H9 (cell line): ENCODE measurements around the gene SFI1. TPM values are rescaled to one million over a fixed set of nuclear protein-coding genes. Genes with fewer than 3 reads are reported as not detected.
A peak's percentile ranks its signal among the peaks of the same experiment; 100 is the strongest.

Source experiments
- DNase-seq: peaks from one replicate; pipeline ENCODE4 v3.0.0-alpha.2; 2017
- H2AFZ ChIP-seq: one replicate; pipeline ENCODE4 v1.6.1; 2013; ENCODE audit warnings: mild to moderate bottlenecking, low read length, control low read depth, moderate library complexity
- H2AK5ac ChIP-seq: 2 replicates; pipeline ENCODE4 v1.6.1; 2013; ENCODE audit warnings: low read length, control low read depth, mixed read lengths; ENCODE audit not compliant: insufficient read length
- H2BK120ac ChIP-seq: one replicate; pipeline ENCODE4 v1.6.1; 2013; ENCODE audit warnings: low read depth, mild to moderate bottlenecking, low read length, control low read depth, inconsistent platforms; ENCODE audit not compliant: poor library complexity, severe bottlenecking
- H2BK12ac ChIP-seq: 2 replicates; pipeline ENCODE4 v1.6.1; 2013; ENCODE audit warnings: low read length, control low read depth, mixed read lengths, low read depth; ENCODE audit not compliant: insufficient read length
- H2BK15ac ChIP-seq: 2 replicates; pipeline ENCODE4 v1.6.1; 2013; ENCODE audit warnings: low read depth, low read length, control low read depth
- H2BK20ac ChIP-seq: one replicate; pipeline ENCODE4 v1.6.1; 2013; ENCODE audit warnings: low read depth, mild to moderate bottlenecking, low read length, control low read depth, inconsistent platforms; ENCODE audit not compliant: poor library complexity, severe bottlenecking
- H2BK5ac ChIP-seq: 2 replicates; pipeline ENCODE4 v1.6.1; 2013; ENCODE audit warnings: low read length, control low read depth, mixed read lengths; ENCODE audit not compliant: insufficient read length
- H3K14ac ChIP-seq: 2 replicates; pipeline ENCODE4 v1.6.1; 2013; ENCODE audit warnings: low read length, control low read depth; ENCODE audit not compliant: insufficient read depth
- H3K18ac ChIP-seq: 2 replicates; pipeline ENCODE4 v1.6.1; 2013; ENCODE audit warnings: low read depth, mild to moderate bottlenecking, mixed read lengths, low read length, control low read depth; ENCODE audit not compliant: insufficient read length
- H3K23ac ChIP-seq: 2 replicates; pipeline ENCODE4 v1.6.1; 2013; ENCODE audit warnings: low read length, control low read depth, mixed read lengths, low read depth; ENCODE audit not compliant: insufficient read length
- H3K23me2 ChIP-seq: 2 replicates; pipeline ENCODE4 v1.6.1; 2013; ENCODE audit warnings: low read depth, mild to moderate bottlenecking, mixed read lengths, low read length, control low read depth; ENCODE audit not compliant: insufficient read length, poor library complexity, severe bottlenecking
- H3K27ac ChIP-seq: 2 replicates; pipeline ENCODE4 v1.5.1; 2013; ENCODE audit warnings: low read length, control low read depth, mixed read lengths, low read depth; ENCODE audit not compliant: insufficient read length
- H3K27me3 ChIP-seq: 2 replicates; pipeline ENCODE4 v1.6.1; 2013; ENCODE audit warnings: low read length, control low read depth, inconsistent platforms; ENCODE audit not compliant: insufficient read depth
- H3K4ac ChIP-seq: 2 replicates; pipeline ENCODE4 v1.6.1; 2013; ENCODE audit warnings: low read depth, mild to moderate bottlenecking, control low read depth, inconsistent platforms, low read length, moderate library complexity
- H3K4me1 ChIP-seq: 2 replicates; pipeline ENCODE4 v1.6.1; 2013; ENCODE audit warnings: low read length, control low read depth, inconsistent platforms; ENCODE audit not compliant: insufficient read depth
- H3K4me2 ChIP-seq: 2 replicates; pipeline ENCODE4 v1.6.1; 2013; ENCODE audit warnings: low read length, control low read depth, mixed read lengths; ENCODE audit not compliant: insufficient read length, insufficient read depth
- H3K56ac ChIP-seq: 2 replicates; pipeline ENCODE4 v1.6.1; 2013; ENCODE audit warnings: low read depth, mild to moderate bottlenecking, mixed read lengths, low read length, control low read depth; ENCODE audit not compliant: insufficient read length
- H3K79me1 ChIP-seq: 2 replicates; pipeline ENCODE4 v1.6.1; 2013; ENCODE audit warnings: low read depth, mild to moderate bottlenecking, moderate library complexity, low read length, control low read depth, inconsistent platforms; ENCODE audit not compliant: insufficient read depth, poor library complexity, severe bottlenecking
- H3K79me2 ChIP-seq: 2 replicates; pipeline ENCODE4 v1.6.1; 2013; ENCODE audit warnings: low read length, control low read depth, inconsistent platforms; ENCODE audit not compliant: insufficient read depth
- H3K9ac ChIP-seq: 2 replicates; pipeline ENCODE4 v1.6.1; 2013; ENCODE audit warnings: low read length, control low read depth, mixed read lengths; ENCODE audit not compliant: insufficient read length; ENCODE audit errors: extremely low read depth
- H3K9me3 ChIP-seq: one replicate; pipeline ENCODE4 v1.6.1; 2013; ENCODE audit warnings: low read depth, low read length, inconsistent platforms; ENCODE audit not compliant: control insufficient read depth
- H3T11ph ChIP-seq: one replicate; pipeline ENCODE4 v1.6.1; 2013; ENCODE audit warnings: mild to moderate bottlenecking, low read length, control low read depth, inconsistent platforms
- H4K20me1 ChIP-seq: one replicate; pipeline ENCODE4 v1.6.1; 2013; ENCODE audit not compliant: control insufficient read depth, insufficient read length, insufficient read depth
- H4K5ac ChIP-seq: 2 replicates; pipeline ENCODE4 v1.6.1; 2013; ENCODE audit warnings: low read depth, mild to moderate bottlenecking, mixed read lengths, low read length, control low read depth; ENCODE audit not compliant: insufficient read length
- H4K8ac ChIP-seq: replicated peaks from 2 replicates; pipeline ENCODE4 v1.6.1; 2013; ENCODE audit warnings: low read length, control low read depth, mixed read lengths, low read depth; ENCODE audit not compliant: insufficient read length
- H4K91ac ChIP-seq: 2 replicates; pipeline ENCODE4 v1.6.1; 2013; ENCODE audit warnings: low read depth, mild to moderate bottlenecking, moderate library complexity, mixed read lengths, low read length, control low read depth; ENCODE audit not compliant: insufficient read length
- H3K27ac Mint-ChIP-seq, 3 experiments: 2 replicates in 2 of 3; 3 replicates in 1 of 3; pipeline ENCODE4 v1.8.0; 2020 to 2021; ENCODE audit warnings: mixed read lengths in 3 of 3, mild to moderate bottlenecking in 1 of 3, moderate library complexity in 1 of 3
- H3K27me3 Mint-ChIP-seq: 2 replicates; pipeline ENCODE4 v1.8.0; 2021; ENCODE audit warnings: low read depth, mild to moderate bottlenecking, moderate library complexity, mixed read lengths
- H3K36me3 Mint-ChIP-seq, 3 experiments: 2 replicates in 2 of 3; 3 replicates in 1 of 3; pipeline ENCODE4 v1.8.0; 2020 to 2021; ENCODE audit warnings: low read depth in 3 of 3, mixed read lengths in 3 of 3; ENCODE audit not compliant: insufficient read depth in 1 of 3
- H3K4me1 Mint-ChIP-seq, 2 experiments: 2 replicates each; pipeline ENCODE4 v1.8.0; 2020; ENCODE audit warnings: mixed read lengths in 2 of 2
- H3K4me3 Mint-ChIP-seq, 2 experiments: 2 replicates in 1 of 2; 3 replicates in 1 of 2; pipeline ENCODE4 v1.8.0; 2020 to 2021; ENCODE audit warnings: mild to moderate bottlenecking in 2 of 2, mixed read lengths in 2 of 2, moderate library complexity in 1 of 2
- H3K9me3 Mint-ChIP-seq, 2 experiments: 2 replicates in 1 of 2; 3 replicates in 1 of 2; pipeline ENCODE4 v1.8.0; 2020; ENCODE audit warnings: mild to moderate bottlenecking in 2 of 2, mixed read lengths in 2 of 2, moderate library complexity in 1 of 2
- WGBS: extraction: QIAGEN DNeasy Blood & Tissue Kit; methylation state at CpG from one replicate; pipeline ENCODE4 v1.1.7; 2013; ENCODE audit warnings: missing lambda C conversion rate, low lambda C conversion rate, mixed read lengths; ENCODE audit not compliant: insufficient read length; ENCODE audit errors: extremely low coverage; 5-methylcytosine and 5-hydroxymethylcytosine counted together
- total RNA-seq: library from RNA; stranded (reverse); gene quantifications from 2 replicates; pipeline ENCODE4 v1.2.1, GENCODE V29; 2021
- TF ChIP-seq, protein P1 (sequence below): fragments of 200-600 bp; sonication (generic); conservative IDR thresholded peaks from 3 replicates; pipeline ENCODE4 v1.8.0; 2021; ENCODE audit warnings: antibody characterized with exemption, mild to moderate bottlenecking

Gene SFI1
- total RNA-seq, 1 experiment from 2014 or later, result 26.4 TPM

DNA sequence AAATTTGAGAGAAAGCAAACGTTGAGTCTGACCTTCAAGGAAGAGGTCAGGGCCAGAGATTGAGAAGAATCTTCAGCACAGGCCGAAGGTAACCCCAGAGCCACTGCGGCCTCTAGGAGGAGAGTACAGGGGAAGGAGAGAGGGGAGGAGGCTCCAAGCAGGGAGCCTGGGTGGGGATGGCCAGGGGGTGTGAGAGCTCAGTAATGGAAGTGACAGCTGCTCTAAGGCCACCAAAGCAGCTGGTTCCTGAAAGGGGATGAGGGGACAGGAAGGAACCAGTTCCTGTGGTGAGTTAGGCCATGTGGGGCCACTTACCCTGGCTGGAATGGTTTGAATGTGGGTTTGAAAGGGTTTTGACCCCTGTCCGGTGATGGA lies 119.6 kb downstream of the SFI1 start:
- TF ChIP-seq, protein P1, sequence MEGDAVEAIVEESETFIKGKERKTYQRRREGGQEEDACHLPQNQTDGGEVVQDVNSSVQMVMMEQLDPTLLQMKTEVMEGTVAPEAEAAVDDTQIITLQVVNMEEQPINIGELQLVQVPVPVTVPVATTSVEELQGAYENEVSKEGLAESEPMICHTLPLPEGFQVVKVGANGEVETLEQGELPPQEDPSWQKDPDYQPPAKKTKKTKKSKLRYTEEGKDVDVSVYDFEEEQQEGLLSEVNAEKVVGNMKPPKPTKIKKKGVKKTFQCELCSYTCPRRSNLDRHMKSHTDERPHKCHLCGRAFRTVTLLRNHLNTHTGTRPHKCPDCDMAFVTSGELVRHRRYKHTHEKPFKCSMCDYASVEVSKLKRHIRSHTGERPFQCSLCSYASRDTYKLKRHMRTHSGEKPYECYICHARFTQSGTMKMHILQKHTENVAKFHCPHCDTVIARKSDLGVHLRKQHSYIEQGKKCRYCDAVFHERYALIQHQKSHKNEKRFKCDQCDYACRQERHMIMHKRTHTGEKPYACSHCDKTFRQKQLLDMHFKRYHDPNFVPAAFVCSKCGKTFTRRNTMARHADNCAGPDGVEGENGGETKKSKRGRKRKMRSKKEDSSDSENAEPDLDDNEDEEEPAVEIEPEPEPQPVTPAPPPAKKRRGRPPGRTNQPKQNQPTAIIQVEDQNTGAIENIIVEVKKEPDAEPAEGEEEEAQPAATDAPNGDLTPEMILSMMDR, result no peak
- no peak overlapping the region for H3T11ph ChIP-seq
- no peak overlapping the region for H3K9ac ChIP-seq
- WGBS, result no CpG with 5 or more reads among the region's 4 CpGs
- no peak overlapping the region for H4K91ac ChIP-seq
- no peak overlapping the region for H2BK5ac ChIP-seq
- no peak overlapping the region for H2AFZ ChIP-seq
- H3K27ac ChIP-seq, result no peak overlapping the region
- Mint-ChIP-seq H3K36me3 (peaks cover 4 to 33% (median 30%) of the 10 kb centered on the region in 3 experiments; a peak in 6 of 7 replicates), H3K27ac (peak overlapping the region; percentile 2 to 94 (median 21); a peak in 5 of 7 replicates), H3K27me3 (peaks cover 1% of the 10 kb centered on the region; the same call in 1 of the 2 replicates), H3K4me1 (peaks cover 0 to 3% of the 10 kb centered on the region in 2 experiments; a peak in 2 of 4 replicates), H3K9me3 (no peaks in the 10 kb centered on the region; a peak in 1 of 5 replicates), H3K4me3 (no peak overlapping the region)
- no peak overlapping the region for H3K4me2 ChIP-seq
- DNase-seq, result no peak
- H3K4ac ChIP-seq, result no peak overlapping the region
- no peak overlapping the region for H2BK20ac ChIP-seq
- H3K23me2 ChIP-seq, result no peaks in the 10 kb centered on the region
- no peak overlapping the region for H2BK120ac ChIP-seq
- no peaks in the 10 kb centered on the region for H3K79me1 ChIP-seq
- no peak overlapping the region for H3K23ac ChIP-seq
- H2BK15ac ChIP-seq, result no peak overlapping the region
- H2BK12ac ChIP-seq, result no peak overlapping the region
- no peak overlapping the region for H3K14ac ChIP-seq
- no peak overlapping the region for H3K18ac ChIP-seq
- no peaks in the 10 kb centered on the region for H3K9me3 ChIP-seq
- no peaks in the 10 kb centered on the region for H3K4me1 ChIP-seq
- no peaks in the 10 kb centered on the region for H3K27me3 ChIP-seq
- H2AK5ac ChIP-seq, result no peak overlapping the region
- no peaks in the 10 kb centered on the region for H3K79me2 ChIP-seq
- H4K5ac ChIP-seq, result no peak overlapping the region
- no peak overlapping the region for H4K8ac ChIP-seq
- no peak overlapping the region for H3K56ac ChIP-seq
- no peaks in the 10 kb centered on the region for H4K20me1 ChIP-seq
